ENCODE measurements around the gene DDX23.

DDX23 gene

DNA sequence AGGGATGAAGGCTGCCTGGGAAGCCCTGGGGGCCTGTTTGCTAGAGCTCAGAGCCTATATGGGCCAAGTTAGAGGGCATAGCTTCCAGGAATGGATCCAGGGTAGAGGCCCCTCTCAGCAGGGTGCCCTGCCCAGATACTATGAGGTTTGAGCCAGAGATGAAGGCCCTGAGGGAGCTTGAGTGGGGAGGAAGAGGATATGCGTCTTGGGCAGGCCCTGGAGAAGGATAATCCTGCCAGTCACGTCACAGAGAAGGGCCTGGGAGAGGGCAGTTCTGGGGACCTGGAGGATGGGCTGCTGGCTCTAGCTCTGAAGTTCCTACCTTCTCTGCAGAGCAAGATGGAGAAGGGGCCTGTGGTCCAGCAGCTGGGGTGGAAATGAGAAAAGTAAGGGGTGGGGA lies 39.6 kb downstream of the DDX23 start:
- no peaks in the 10 kb centered on the region for H3K27me3 ChIP-seq (ENCODE audit: insufficient read depth, poor library complexity, severe bottlenecking)
- H3K4me3 ChIP-seq (ENCODE audit: severe bottlenecking), result no peak overlapping the region
- no peaks in the 10 kb centered on the region for H3K9me3 ChIP-seq (ENCODE audit: severe bottlenecking)
- H3K4me1 ChIP-seq (ENCODE audit: insufficient read depth, poor library complexity, severe bottlenecking), result no peaks in the 10 kb centered on the region
- no peak overlapping the region for H3K27ac ChIP-seq (ENCODE audit: poor library complexity, severe bottlenecking)
- ATAC-seq (ENCODE audit: low read depth) (no peak), DNase-seq (ENCODE audit: low spot score) (no peak)
- H3K36me3 ChIP-seq (ENCODE audit: low read depth), result no peaks in the 10 kb centered on the region
- TF ChIP-seq, protein P1, sequence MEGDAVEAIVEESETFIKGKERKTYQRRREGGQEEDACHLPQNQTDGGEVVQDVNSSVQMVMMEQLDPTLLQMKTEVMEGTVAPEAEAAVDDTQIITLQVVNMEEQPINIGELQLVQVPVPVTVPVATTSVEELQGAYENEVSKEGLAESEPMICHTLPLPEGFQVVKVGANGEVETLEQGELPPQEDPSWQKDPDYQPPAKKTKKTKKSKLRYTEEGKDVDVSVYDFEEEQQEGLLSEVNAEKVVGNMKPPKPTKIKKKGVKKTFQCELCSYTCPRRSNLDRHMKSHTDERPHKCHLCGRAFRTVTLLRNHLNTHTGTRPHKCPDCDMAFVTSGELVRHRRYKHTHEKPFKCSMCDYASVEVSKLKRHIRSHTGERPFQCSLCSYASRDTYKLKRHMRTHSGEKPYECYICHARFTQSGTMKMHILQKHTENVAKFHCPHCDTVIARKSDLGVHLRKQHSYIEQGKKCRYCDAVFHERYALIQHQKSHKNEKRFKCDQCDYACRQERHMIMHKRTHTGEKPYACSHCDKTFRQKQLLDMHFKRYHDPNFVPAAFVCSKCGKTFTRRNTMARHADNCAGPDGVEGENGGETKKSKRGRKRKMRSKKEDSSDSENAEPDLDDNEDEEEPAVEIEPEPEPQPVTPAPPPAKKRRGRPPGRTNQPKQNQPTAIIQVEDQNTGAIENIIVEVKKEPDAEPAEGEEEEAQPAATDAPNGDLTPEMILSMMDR (IDR thresholded peaks at IDR 0.05; ENCODE audit: poor library complexity, severe bottlenecking), result no peak

- Histone ChIP-seq H3K27me3 (ENCODE audit: insufficient read depth, poor library complexity, severe bottlenecking) (no peaks in the 10 kb centered on the region), H3K27ac (ENCODE audit: poor library complexity, severe bottlenecking) (no peak overlapping the region), H3K4me3 (ENCODE audit: severe bottlenecking) (no peak overlapping the region), H3K4me1 (ENCODE audit: insufficient read depth, poor library complexity, severe bottlenecking) (no peaks in the 10 kb centered on the region), H3K36me3 (ENCODE audit: low read depth) (no peaks in the 10 kb centered on the region), H3K9me3 (ENCODE audit: severe bottlenecking) (no peaks in the 10 kb centered on the region)
- ATAC-seq (ENCODE audit: low read depth) (no peak), DNase-seq (ENCODE audit: low spot score) (no peak)
- TF ChIP-seq, protein P1 (IDR thresholded peaks at IDR 0.05; ENCODE audit: poor library complexity, severe bottlenecking), result no peak
Measured at GRCh38 chr12:48811437-48812090, 40.4 kb downstream of the DDX23 start.

GRCh38 chr12:48810903-48811431 lies 41.0 kb downstream of the DDX23 start:
- ATAC-seq (ENCODE audit: low read depth) (peak; percentile 19; the same call in 2 of the 3 replicates), DNase-seq (ENCODE audit: low spot score) (no peak)
- H3K4me1 ChIP-seq (ENCODE audit: insufficient read depth, poor library complexity, severe bottlenecking), result no peaks in the 10 kb centered on the region
- no peaks in the 10 kb centered on the region for H3K27me3 ChIP-seq (ENCODE audit: insufficient read depth, poor library complexity, severe bottlenecking)
- TF ChIP-seq, protein P1 (IDR thresholded peaks at IDR 0.05; ENCODE audit: poor library complexity, severe bottlenecking), result no peak
- no peaks in the 10 kb centered on the region for H3K36me3 ChIP-seq (ENCODE audit: low read depth)
- H3K9me3 ChIP-seq (ENCODE audit: severe bottlenecking), result no peaks in the 10 kb centered on the region
- H3K27ac ChIP-seq (ENCODE audit: poor library complexity, severe bottlenecking), result no peak overlapping the region
- no peak overlapping the region for H3K4me3 ChIP-seq (ENCODE audit: severe bottlenecking)

DNA sequence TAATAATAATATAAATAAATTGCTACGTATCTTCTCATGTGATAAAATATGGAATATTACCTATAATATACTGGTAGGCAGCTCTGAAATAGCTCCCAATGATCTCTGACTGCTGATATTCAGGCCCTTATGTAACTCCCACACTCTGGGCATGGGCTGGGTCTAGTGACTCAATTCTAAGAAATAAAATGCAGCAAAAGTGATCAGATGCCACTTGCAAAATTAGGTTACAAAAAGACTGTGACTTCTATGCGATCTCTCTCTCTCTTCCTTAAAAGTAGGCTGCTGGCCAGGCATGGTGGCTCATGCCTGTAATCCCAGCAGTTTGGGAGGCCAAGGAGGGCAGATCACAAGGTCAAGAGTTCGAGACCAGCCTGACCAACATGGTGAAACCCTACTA lies 44.0 kb downstream of the DDX23 start:
- ATAC-seq (ENCODE audit: low read depth) (no peak), DNase-seq (ENCODE audit: low spot score) (no peak)
- no peaks in the 10 kb centered on the region for H3K36me3 ChIP-seq (ENCODE audit: low read depth)
- no peak overlapping the region for H3K4me3 ChIP-seq (ENCODE audit: severe bottlenecking)
- no peaks in the 10 kb centered on the region for H3K4me1 ChIP-seq (ENCODE audit: insufficient read depth, poor library complexity, severe bottlenecking)
- no peak overlapping the region for H3K27ac ChIP-seq (ENCODE audit: poor library complexity, severe bottlenecking)
- H3K9me3 ChIP-seq (ENCODE audit: severe bottlenecking), result no peaks in the 10 kb centered on the region
- H3K27me3 ChIP-seq (ENCODE audit: insufficient read depth, poor library complexity, severe bottlenecking), result no peaks in the 10 kb centered on the region
- TF ChIP-seq, protein P1 (IDR thresholded peaks at IDR 0.05; ENCODE audit: poor library complexity, severe bottlenecking), result no peak

DNA sequence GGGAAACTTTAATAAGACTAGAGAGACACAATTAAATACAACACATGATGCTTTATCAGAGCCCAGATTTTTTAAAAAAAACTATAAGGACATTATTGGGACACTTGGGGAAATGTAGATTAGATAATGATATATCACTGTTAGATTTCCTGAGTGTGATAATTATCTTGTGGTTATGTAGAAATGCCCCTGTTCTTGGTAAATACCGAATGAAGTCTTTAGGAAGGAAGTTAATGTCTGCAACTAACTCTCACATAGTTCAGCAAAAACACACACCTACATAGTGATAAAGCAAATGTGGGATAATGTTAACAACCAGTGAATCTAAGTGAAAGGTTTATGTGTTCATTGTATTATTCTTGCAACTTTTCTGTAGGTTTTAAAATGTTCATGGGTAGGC lies 48.3 kb downstream of the DDX23 start:
- no peak for ATAC-seq (ENCODE audit: low read depth)
- no peak overlapping the region for H3K27ac ChIP-seq (ENCODE audit: poor library complexity, severe bottlenecking)
- H3K36me3 ChIP-seq (ENCODE audit: low read depth), result no peaks in the 10 kb centered on the region
- no peaks in the 10 kb centered on the region for H3K9me3 ChIP-seq (ENCODE audit: severe bottlenecking)
- H3K27me3 ChIP-seq (ENCODE audit: insufficient read depth, poor library complexity, severe bottlenecking), result no peaks in the 10 kb centered on the region
- TF ChIP-seq, protein P1 (IDR thresholded peaks at IDR 0.05; ENCODE audit: poor library complexity, severe bottlenecking), result no peak
- H3K4me1 ChIP-seq (ENCODE audit: insufficient read depth, poor library complexity, severe bottlenecking), result no peaks in the 10 kb centered on the region
- no peak for DNase-seq (ENCODE audit: low spot score)
- H3K4me3 ChIP-seq (ENCODE audit: severe bottlenecking), result no peak overlapping the region

All from RWPE2 (cell line).